ENCODE results near the gene CYB5R3.

DNA sequence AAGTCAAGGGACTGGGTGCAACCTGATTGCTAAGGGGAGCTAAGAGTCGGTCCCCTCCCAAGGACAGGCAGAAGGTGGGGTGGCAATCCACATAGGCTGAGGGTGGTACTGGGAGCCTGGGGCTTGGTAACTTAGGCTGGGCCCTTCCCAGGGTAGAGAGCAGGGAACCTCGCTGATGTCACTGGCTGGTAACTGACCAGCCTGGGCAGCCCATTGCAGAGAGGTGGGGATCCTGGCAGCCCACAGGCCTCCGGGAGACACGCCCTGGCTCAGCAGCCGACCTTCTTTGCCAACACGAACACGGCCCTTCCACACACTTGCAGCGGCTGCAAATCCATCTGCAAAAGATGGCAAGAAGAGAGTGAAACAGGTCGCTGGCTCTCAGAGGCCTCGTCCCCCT, 46.1 kb upstream of the CYB5R3 start:
- TF ChIP-seq, protein P1, sequence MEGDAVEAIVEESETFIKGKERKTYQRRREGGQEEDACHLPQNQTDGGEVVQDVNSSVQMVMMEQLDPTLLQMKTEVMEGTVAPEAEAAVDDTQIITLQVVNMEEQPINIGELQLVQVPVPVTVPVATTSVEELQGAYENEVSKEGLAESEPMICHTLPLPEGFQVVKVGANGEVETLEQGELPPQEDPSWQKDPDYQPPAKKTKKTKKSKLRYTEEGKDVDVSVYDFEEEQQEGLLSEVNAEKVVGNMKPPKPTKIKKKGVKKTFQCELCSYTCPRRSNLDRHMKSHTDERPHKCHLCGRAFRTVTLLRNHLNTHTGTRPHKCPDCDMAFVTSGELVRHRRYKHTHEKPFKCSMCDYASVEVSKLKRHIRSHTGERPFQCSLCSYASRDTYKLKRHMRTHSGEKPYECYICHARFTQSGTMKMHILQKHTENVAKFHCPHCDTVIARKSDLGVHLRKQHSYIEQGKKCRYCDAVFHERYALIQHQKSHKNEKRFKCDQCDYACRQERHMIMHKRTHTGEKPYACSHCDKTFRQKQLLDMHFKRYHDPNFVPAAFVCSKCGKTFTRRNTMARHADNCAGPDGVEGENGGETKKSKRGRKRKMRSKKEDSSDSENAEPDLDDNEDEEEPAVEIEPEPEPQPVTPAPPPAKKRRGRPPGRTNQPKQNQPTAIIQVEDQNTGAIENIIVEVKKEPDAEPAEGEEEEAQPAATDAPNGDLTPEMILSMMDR (IDR thresholded peaks at IDR 0.05), result no peak
- TF ChIP-seq ZFX (IDR thresholded peaks at IDR 0.05; ENCODE audit: borderline replicate concordance), result no peak

Data from 22Rv1 (cell line).